Rectal smooth muscle tissue (tissue), 1 donor: ENCODE data around the gene LRRFIP1.
"Not testable (repeated sequence)": the region's sequence is repeated elsewhere in the genome, so short reads cannot be mapped to it uniquely, and the experiment has no call there.

Experiments
- H3K27ac ChIP-seq: one replicate; pipeline ENCODE4 v1.7.0; 2013; ENCODE audit warnings: low read depth, low read length, inconsistent platforms
- H3K27me3 ChIP-seq: one replicate; pipeline ENCODE4 v1.7.0; 2013; ENCODE audit warnings: low read length; ENCODE audit not compliant: control insufficient read depth, insufficient read depth
- H3K36me3 ChIP-seq: one replicate; pipeline ENCODE4 v1.7.0; 2013; ENCODE audit warnings: low read length; ENCODE audit not compliant: control insufficient read depth, insufficient read depth
- H3K4me1 ChIP-seq: one replicate; pipeline ENCODE4 v1.7.0; 2013; ENCODE audit warnings: low read length; ENCODE audit not compliant: control insufficient read depth, insufficient read depth
- H3K4me3 ChIP-seq: one replicate; pipeline ENCODE4 v1.7.0; 2013; ENCODE audit warnings: low read length
- H3K9ac ChIP-seq: one replicate; pipeline ENCODE4 v1.7.0; 2013; ENCODE audit warnings: low read length

The LRRFIP1 gene

DNA sequence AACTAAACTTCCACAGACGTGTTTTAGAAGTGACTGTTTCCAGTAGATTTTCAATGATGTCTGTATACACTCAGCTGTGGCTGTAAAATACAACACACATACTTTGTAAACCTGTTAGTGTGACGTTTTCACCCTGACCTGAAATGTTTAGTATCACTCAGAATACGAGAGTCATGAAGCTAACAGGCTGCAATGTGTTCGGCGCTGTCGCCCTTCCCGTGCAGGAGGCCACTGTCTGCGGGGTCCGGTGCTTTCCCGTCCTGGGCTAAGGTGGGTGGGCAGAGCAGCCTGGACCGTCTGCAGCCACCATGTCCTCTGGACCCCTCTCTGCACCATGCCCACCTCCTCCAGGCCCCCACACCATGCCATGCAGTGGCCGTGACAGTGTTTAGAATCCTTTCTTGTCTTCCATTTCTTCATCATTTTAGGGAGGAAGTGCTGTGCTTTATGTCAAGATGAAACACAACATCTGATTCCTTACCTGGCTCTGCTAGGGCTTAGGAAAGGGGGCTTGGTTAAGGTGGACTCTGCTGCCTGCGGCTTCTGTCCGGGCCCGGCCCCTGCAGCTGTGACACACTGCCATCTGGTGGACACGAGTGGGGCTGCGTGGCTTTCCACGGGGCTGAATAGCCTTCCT lies 117.3 kb downstream of the LRRFIP1 start:
- H3K4me1 ChIP-seq = peaks cover 29% of the 10 kb centered on the region
- peak overlapping the region; percentile 68 for H3K27ac ChIP-seq
- no peaks in the 10 kb centered on the region for H3K27me3 ChIP-seq
- no peak overlapping the region for H3K9ac ChIP-seq
- H3K36me3 ChIP-seq = peaks cover 16% of the 10 kb centered on the region
- peak overlapping the region; percentile 28 for H3K4me3 ChIP-seq

DNA sequence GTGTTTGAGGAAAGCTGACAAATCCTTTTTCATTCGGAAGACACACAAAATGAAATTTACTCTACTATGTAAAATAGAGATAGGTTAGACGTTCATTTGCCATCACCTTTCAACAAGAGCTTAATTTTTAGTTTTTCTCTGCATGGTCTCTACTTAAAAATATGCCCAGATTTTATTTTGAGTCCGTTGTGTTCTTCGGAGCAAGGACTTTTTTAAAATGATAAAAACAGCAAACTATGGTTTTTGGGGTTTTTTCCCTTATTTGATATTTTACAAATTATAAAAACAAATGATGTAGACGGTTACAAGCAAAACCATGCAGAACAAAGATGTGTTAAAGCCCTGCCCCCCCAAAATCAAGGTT lies 117.8 kb downstream of the LRRFIP1 start:
- Histone ChIP-seq H3K4me1 (peaks cover 25% of the 10 kb centered on the region), H3K4me3 (no peak overlapping the region), H3K9ac (no peak overlapping the region), H3K27me3 (no peaks in the 10 kb centered on the region), H3K36me3 (peaks cover 20% of the 10 kb centered on the region), H3K27ac (no peak overlapping the region)

DNA sequence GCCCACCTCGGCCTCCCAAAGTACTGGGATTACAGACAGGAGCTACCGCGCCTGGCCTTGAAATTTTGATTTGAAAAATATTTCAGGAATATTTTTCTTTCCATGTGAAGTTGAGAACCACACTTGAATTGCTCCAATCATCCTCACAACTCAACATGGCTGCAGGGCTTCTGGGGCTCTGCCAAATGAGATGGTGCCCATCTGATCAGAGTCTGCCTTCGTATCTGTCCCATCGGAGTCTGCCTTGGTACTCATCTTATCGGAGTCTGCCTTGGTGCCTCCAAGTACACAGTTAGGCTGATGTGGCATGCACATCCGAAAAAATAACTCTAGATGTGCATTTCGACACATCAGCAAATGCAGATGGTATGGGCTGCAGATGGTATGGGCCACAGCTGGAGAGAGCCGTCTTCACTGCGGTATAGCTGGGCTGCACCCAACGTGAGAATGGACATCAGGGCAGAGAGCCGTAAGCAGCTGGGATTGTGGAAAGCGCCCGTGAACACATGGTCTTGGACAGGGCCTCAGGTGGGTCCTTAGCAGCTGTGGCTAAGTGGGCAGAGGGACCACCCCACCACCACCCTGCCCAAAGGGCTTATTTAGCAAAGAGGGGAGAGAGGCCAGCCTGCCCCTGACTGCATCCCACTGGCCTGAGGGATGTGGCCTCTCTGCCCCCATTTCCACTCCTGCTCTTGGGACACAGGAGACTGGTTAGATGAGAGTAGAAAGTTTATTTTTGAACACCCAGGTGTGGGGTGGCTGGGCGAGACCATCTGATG lies 119.1 kb downstream of the LRRFIP1 start:
- no peak overlapping the region for H3K27ac ChIP-seq
- peaks cover 14% of the 10 kb centered on the region for H3K4me1 ChIP-seq
- no peaks in the 10 kb centered on the region for H3K27me3 ChIP-seq
- H3K36me3 ChIP-seq = peaks cover 26% of the 10 kb centered on the region
- H3K4me3 ChIP-seq = no peak overlapping the region
- H3K9ac ChIP-seq = no peak overlapping the region

DNA sequence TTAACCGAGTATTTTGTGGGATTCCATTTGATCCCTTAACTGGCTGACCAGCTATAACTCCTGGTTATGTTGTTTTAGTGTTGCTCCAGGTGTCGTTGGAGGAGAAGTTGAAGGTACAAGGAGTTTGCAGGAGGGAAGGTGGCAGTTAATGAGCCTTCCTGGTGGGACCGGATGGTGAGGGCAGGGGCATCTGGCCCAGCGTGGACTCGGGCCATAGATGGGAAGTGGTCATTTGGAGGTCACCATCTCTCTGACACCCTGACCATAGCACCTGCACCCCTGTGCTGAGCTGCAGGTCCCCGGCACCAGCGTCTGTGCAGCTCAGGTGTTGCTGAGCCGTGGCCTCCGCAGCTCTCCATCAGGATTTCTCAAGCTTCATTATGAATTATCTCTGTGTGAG lies 119.8 kb downstream of the LRRFIP1 start:
- no peak overlapping the region for H3K27ac ChIP-seq
- H3K4me3 ChIP-seq = no peak overlapping the region
- no peak overlapping the region for H3K9ac ChIP-seq
- no peaks in the 10 kb centered on the region for H3K27me3 ChIP-seq
- peaks cover 14% of the 10 kb centered on the region for H3K4me1 ChIP-seq
- H3K36me3 ChIP-seq = peaks cover 29% of the 10 kb centered on the region

DNA sequence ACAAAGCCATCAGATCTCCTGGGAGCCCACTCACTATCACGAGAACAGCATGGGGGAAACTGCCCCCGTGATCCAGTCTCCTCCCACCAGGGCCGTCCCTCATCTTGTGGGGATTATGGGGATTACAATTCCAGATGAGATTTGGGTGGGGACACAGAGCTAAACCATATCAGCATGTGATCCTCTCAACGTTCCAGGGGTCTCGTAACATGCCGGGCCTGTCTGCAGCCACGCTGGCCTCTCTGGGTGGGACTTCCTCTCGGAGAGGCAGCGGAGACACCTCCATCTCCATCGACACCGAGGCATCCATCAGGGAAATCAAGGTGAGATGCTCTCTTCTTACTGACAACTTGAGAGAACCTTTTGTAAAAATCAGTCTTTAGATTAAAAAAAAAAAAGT lies 121.6 kb downstream of the LRRFIP1 start:
- Histone ChIP-seq H3K27me3 (no peaks in the 10 kb centered on the region), H3K27ac (no peak overlapping the region), H3K4me3 (no peak overlapping the region), H3K4me1 (peaks cover 9% of the 10 kb centered on the region), H3K9ac (no peak overlapping the region), H3K36me3 (peaks cover 32% of the 10 kb centered on the region)

DNA sequence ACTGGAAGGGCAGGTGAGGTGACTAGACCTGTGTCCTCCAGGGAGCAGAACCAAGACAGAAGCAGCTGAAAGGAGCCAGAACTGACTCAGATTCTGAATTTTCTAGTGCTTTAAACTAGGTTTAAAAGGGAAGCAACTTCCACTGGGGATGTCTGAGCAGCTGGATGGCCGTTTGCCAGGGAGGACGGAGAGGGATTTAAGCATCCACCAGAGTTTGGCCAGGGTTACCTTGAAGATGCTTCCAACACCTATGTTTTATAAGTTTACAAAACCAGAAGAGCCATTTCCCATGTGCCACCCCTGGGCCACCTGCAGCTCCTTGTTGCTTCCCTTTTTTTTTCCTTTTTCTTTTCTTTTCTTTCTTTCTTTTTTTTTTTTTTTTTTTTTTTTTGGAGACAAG lies 122.6 kb downstream of the LRRFIP1 start:
- Histone ChIP-seq H3K27ac (no peak overlapping the region), H3K9ac (no peak overlapping the region), H3K36me3 (peaks cover 37% of the 10 kb centered on the region), H3K27me3 (no peaks in the 10 kb centered on the region), H3K4me1 (no peaks in the 10 kb centered on the region), H3K4me3 (no peak overlapping the region)

DNA sequence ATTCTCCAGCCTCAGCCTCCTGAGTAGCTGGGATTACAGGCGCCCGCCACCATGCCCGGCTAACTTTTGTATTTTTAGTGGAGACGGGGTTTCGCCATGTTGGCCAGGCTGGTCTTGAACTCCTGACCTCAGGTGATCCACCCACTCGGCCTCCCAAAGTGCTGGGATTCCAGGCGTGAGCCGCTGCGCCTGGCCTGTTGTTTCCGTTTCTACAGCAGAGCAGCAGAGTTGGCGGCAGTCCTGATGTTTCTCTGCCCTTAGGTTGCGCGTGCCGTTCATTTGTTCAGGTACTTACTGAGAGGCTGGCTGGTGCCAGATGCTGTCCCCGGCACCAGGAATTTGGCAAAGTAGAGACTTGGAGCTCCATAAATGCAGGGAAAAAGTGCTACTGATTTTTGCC lies 123.1 kb downstream of the LRRFIP1 start:
- H3K36me3 ChIP-seq = peaks cover 39% of the 10 kb centered on the region
- H3K4me3 ChIP-seq, H3K9ac ChIP-seq, H3K27me3 ChIP-seq, H3K27ac ChIP-seq, H3K4me1 ChIP-seq: not testable (repeated sequence)

DNA sequence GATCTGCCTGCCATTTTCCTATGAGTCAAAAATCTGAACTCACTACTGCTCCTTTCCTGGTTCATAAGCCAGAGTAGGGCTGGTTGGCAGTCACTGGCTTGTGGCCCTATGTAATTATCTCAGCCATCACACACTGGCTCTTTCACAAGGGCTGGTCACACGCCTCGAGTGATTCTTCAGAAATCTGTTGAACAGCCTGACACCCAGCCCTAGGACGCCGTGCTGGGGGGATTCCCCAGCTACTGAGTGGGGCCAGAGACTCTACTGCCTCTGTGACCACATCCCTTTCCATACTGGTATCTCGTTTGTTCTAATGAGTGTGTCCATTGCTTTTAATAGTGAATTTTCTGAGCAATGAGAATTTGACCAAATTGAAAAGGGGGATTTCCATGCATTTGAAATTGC lies 125.4 kb downstream of the LRRFIP1 start:
- H3K4me3 ChIP-seq = no peak overlapping the region
- H3K4me1 ChIP-seq = no peaks in the 10 kb centered on the region
- H3K27ac ChIP-seq = no peak overlapping the region
- H3K36me3 ChIP-seq = peaks cover 39% of the 10 kb centered on the region
- H3K9ac ChIP-seq = no peak overlapping the region
- no peaks in the 10 kb centered on the region for H3K27me3 ChIP-seq

DNA sequence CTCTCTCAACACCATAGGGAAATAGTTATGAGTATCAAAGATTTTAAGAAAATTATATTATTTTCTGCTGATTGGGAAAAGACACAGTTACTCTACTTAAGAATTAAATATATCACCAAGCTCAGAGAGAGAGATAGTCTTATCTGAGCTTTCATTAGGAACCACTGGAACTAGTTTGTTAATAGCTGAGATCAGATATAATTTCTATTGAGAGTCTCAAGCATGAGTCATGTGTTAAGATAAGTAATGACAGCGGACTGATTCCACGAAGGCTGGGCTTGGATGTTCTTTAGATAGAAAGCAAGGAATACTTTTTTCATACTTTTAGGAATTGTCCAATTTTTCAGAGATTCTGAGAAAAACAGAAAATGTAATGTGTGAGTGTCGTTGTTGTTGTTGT lies 126.8 kb downstream of the LRRFIP1 start:
- H3K9ac ChIP-seq = no peak overlapping the region
- peaks cover 39% of the 10 kb centered on the region for H3K36me3 ChIP-seq
- H3K4me3 ChIP-seq = no peak overlapping the region
- H3K27me3 ChIP-seq = no peaks in the 10 kb centered on the region
- H3K4me1 ChIP-seq = no peaks in the 10 kb centered on the region
- H3K27ac ChIP-seq = no peak overlapping the region

DNA sequence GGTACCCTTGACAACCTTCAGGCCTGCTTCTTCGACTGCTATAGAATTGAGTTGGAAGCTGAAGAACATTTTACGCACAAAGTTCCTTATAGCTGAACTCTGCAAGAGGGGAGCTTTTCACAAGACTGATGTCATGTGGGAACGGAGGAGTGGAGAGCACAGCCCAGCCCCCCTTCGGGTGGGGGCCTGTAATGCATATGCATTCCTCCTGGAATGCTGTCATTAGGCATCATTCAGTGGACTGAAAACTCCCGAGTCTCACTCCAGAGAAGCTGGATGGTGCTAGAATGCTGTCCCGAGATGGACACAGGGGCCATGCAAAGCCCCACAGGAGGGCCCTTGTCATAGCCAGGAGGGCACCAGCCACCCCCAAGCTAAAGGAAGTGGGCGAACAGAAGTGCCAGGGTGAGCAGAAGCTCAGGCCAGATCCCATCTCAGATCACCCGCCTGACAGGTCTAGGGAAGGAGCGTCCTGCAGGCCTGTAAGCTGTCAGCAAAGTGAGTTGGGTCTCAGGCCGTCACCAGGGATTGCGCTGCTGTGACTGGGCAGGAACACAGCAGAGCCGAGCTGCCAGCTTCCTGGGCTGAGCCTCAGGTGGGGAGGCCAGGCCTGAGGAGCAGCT lies 127.3 kb downstream of the LRRFIP1 start:
- H3K36me3 ChIP-seq = peaks cover 34% of the 10 kb centered on the region

DNA sequence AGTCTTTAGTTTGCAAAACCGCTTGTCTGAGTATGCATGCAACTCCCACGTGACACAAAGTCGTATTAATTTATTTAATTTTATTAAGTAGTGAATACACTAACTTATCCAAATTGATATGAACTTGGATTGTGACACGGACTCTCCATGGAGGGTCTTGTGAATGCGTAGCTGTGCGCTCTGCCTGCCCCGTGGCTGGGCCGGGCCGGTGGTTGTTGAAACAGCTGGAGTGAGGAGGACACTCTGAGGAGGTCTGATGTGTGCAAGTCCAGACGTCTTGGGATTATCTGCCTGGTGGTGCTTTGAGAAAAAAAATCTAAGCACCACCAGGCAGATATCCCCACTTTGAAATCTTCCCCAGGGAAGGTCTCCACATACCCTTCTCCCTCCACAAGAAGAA lies 130.2 kb downstream of the LRRFIP1 start:
- Histone ChIP-seq H3K27ac (no peak overlapping the region), H3K9ac (no peak overlapping the region), H3K36me3 (peaks cover 30% of the 10 kb centered on the region), H3K4me1 (no peaks in the 10 kb centered on the region), H3K27me3 (no peaks in the 10 kb centered on the region), H3K4me3 (no peak overlapping the region)

More for the DNA sequence above, 127.3 kb downstream of the LRRFIP1 start:
- Histone ChIP-seq H3K9ac (no peak overlapping the region), H3K4me1 (no peaks in the 10 kb centered on the region), H3K4me3 (no peak overlapping the region), H3K27me3 (no peaks in the 10 kb centered on the region), H3K27ac (no peak overlapping the region)

DNA sequence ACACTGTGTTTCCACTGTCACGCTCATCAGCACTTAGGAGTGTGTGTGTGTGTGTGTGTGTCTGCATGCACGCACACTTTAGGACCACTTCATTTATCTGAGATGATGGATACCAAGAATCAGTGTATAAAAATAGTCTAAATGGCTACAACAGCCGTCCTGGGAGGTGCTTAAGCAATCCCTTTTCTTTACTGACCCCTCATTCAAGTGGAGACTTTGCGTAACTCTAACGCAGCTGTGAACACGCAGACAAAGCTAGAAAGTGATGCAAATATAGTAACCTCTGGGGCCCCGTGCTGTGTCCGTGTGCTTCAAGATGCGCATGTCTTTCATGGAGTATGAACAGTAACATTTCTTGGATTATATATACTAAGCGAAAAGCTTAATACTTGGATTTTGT lies 130.8 kb downstream of the LRRFIP1 start:
- H3K4me1 ChIP-seq = no peaks in the 10 kb centered on the region
- H3K4me3 ChIP-seq = no peak overlapping the region
- H3K27me3 ChIP-seq = no peaks in the 10 kb centered on the region
- peaks cover 35% of the 10 kb centered on the region for H3K36me3 ChIP-seq
- H3K27ac ChIP-seq = no peak overlapping the region
- H3K9ac ChIP-seq = no peak overlapping the region
